Astrocyte (in vitro differentiated cells and primary cell): ENCODE results near the gene MAGI1.

Experiments used
- EZH2 ChIP-seq: IDR thresholded peaks from 2 replicates; pipeline ENCODE4 v1.6.1; 2012; ENCODE audit warnings: mild to moderate bottlenecking, low read length, inconsistent platforms; ENCODE audit not compliant: insufficient read depth
- TF ChIP-seq, protein P1 (sequence below): IDR thresholded peaks from 2 replicates; pipeline ENCODE4 v1.5.1; 2011; ENCODE audit warnings: low read depth, mild to moderate bottlenecking, inconsistent platforms, low read length, moderate library complexity; ENCODE audit not compliant: insufficient read depth

- TF ChIP-seq, protein P1, sequence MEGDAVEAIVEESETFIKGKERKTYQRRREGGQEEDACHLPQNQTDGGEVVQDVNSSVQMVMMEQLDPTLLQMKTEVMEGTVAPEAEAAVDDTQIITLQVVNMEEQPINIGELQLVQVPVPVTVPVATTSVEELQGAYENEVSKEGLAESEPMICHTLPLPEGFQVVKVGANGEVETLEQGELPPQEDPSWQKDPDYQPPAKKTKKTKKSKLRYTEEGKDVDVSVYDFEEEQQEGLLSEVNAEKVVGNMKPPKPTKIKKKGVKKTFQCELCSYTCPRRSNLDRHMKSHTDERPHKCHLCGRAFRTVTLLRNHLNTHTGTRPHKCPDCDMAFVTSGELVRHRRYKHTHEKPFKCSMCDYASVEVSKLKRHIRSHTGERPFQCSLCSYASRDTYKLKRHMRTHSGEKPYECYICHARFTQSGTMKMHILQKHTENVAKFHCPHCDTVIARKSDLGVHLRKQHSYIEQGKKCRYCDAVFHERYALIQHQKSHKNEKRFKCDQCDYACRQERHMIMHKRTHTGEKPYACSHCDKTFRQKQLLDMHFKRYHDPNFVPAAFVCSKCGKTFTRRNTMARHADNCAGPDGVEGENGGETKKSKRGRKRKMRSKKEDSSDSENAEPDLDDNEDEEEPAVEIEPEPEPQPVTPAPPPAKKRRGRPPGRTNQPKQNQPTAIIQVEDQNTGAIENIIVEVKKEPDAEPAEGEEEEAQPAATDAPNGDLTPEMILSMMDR, result no peak
- no peak for TF ChIP-seq EZH2
Observed at GRCh38 chr3:65761446-65762234, 277.1 kb downstream of the MAGI1 start.
